ENCODE data around the gene SPZ1. TPM values are rescaled to one million over a fixed set of nuclear protein-coding genes. Genes with fewer than 3 reads are reported as not detected.
"Not testable (repeated sequence)": the region's sequence is repeated elsewhere in the genome, so short reads cannot be mapped to it uniquely, and the experiment has no call there.

SPZ1 gene
- total RNA-seq, 1 experiment from 2014 or later, result not detected

- no peaks in the 10 kb centered on the region for H3F3A ChIP-seq (ENCODE audit: low read length, unreplicated experiment)
- no peak for DNase-seq
- TF ChIP-seq EZH2phosphoT487 (IDR thresholded peaks at IDR 0.05; ENCODE audit: borderline replicate concordance, low read length) (no peak), CTCF (conservative IDR thresholded peaks at IDR 0.05; ENCODE audit: low read depth, low read length) (no peak), EZH2 (IDR thresholded peaks at IDR 0.05; ENCODE audit: low read length, unreplicated experiment) (no peak)
- H3K9me2 ChIP-seq (replicated peaks; ENCODE audit: low read length), result no peaks in the 10 kb centered on the region
- no peak overlapping the region for H3K4me2 ChIP-seq (ENCODE audit: low read length)
- H3K27ac ChIP-seq (ENCODE audit: low read length), result no peak overlapping the region
- no peak overlapping the region for H3K9ac ChIP-seq (ENCODE audit: low read length)
- no peaks in the 10 kb centered on the region for H3K27me3 ChIP-seq (ENCODE audit: low read length)
- intact Hi-C loops (cut with micrococcal nuclease), result no loop called here
- ATAC-seq, result no peak
- no peaks in the 10 kb centered on the region for H4K20me1 ChIP-seq (ENCODE audit: low read length)
- H3K4me3 ChIP-seq (ENCODE audit: low read length), result no peak overlapping the region
- POLR2A ChIA-PET (ENCODE audit: unreplicated experiment), result no interaction called here
- CTCF ChIA-PET, result no interaction called here
- H3K4me1 ChIP-seq (ENCODE audit: insufficient read depth, low read length), result no peaks in the 10 kb centered on the region
- no peak overlapping the region for H2AFZ ChIP-seq (ENCODE audit: low read length)
- no peaks in the 10 kb centered on the region for H3K36me3 ChIP-seq (ENCODE audit: low read depth, low read length)
- H3K79me2 ChIP-seq (ENCODE audit: low read length), result no peaks in the 10 kb centered on the region
- H3K9me3 ChIP-seq (ENCODE audit: low read length), result no peaks in the 10 kb centered on the region
- BruUV-seq (replicated peaks), result no TSS peak
Observed at GRCh38 chr5:80299601-80300000, 20.2 kb upstream of the SPZ1 start.

GRCh38 chr5:80300125-80300524 lies 19.7 kb upstream of the SPZ1 start:
- no peaks in the 10 kb centered on the region for H3K9me3 ChIP-seq (ENCODE audit: low read length)
- no peak overlapping the region for H3K4me3 ChIP-seq (ENCODE audit: low read length)
- H3K27me3 ChIP-seq (ENCODE audit: low read length), result no peaks in the 10 kb centered on the region
- no peak overlapping the region for H2AFZ ChIP-seq (ENCODE audit: low read length)
- no peaks in the 10 kb centered on the region for H3K36me3 ChIP-seq (ENCODE audit: low read depth, low read length)
- no TSS peak for BruUV-seq (replicated peaks)
- no peaks in the 10 kb centered on the region for H3K4me1 ChIP-seq (ENCODE audit: insufficient read depth, low read length)
- no peak for TF ChIP-seq CTCF (conservative IDR thresholded peaks at IDR 0.05; ENCODE audit: low read depth, low read length)
- no peak for TF ChIP-seq EZH2phosphoT487 (IDR thresholded peaks at IDR 0.05; ENCODE audit: borderline replicate concordance, low read length)
- TF ChIP-seq EZH2 (IDR thresholded peaks at IDR 0.05; ENCODE audit: low read length, unreplicated experiment), result no peak
- DNase-seq (no peak), ATAC-seq (no peak)
- no peak overlapping the region for H3K9ac ChIP-seq (ENCODE audit: low read length)
- H3K9me2 ChIP-seq (replicated peaks; ENCODE audit: low read length), result no peaks in the 10 kb centered on the region
- H3K27ac ChIP-seq (ENCODE audit: low read length), result no peak overlapping the region
- H3F3A ChIP-seq (ENCODE audit: low read length, unreplicated experiment), result no peaks in the 10 kb centered on the region
- ChIA-PET POLR2A (ENCODE audit: unreplicated experiment) (no interaction called here), CTCF (no interaction called here)
- no peaks in the 10 kb centered on the region for H3K79me2 ChIP-seq (ENCODE audit: low read length)
- no peak overlapping the region for H3K4me2 ChIP-seq (ENCODE audit: low read length)
- H4K20me1 ChIP-seq (ENCODE audit: low read length), result no peaks in the 10 kb centered on the region
- intact Hi-C loops (cut with micrococcal nuclease), result no loop called here

GRCh38 chr5:80300796-80301195 lies 19.0 kb upstream of the SPZ1 start:
- POLR2A ChIA-PET (ENCODE audit: unreplicated experiment); intact Hi-C loops (cut with micrococcal nuclease); H3K27ac ChIP-seq (ENCODE audit: low read length); H3K9me3 ChIP-seq (ENCODE audit: low read length); H2AFZ ChIP-seq (ENCODE audit: low read length); H3K36me3 ChIP-seq (ENCODE audit: low read depth, low read length); H3K27me3 ChIP-seq (ENCODE audit: low read length); DNase-seq; H3K4me3 ChIP-seq (ENCODE audit: low read length); H3K9ac ChIP-seq (ENCODE audit: low read length); H4K20me1 ChIP-seq (ENCODE audit: low read length); CTCF ChIA-PET; H3K4me2 ChIP-seq (ENCODE audit: low read length); H3K79me2 ChIP-seq (ENCODE audit: low read length); H3K9me2 ChIP-seq (replicated peaks; ENCODE audit: low read length); H3F3A ChIP-seq (ENCODE audit: low read length, unreplicated experiment); BruUV-seq (replicated peaks); ATAC-seq; H3K4me1 ChIP-seq (ENCODE audit: insufficient read depth, low read length): not testable (repeated sequence)

GRCh38 chr5:80301342-80301741 lies 18.5 kb upstream of the SPZ1 start:
- CTCF ChIA-PET, result not testable (repeated sequence)

More at GRCh38 chr5:80301342-80301741, 18.5 kb upstream of the SPZ1 start:
- H3K4me1 ChIP-seq (ENCODE audit: insufficient read depth, low read length); H3K4me3 ChIP-seq (ENCODE audit: low read length); H3K9me3 ChIP-seq (ENCODE audit: low read length); H3K36me3 ChIP-seq (ENCODE audit: low read depth, low read length); H4K20me1 ChIP-seq (ENCODE audit: low read length); ATAC-seq; intact Hi-C loops (cut with micrococcal nuclease); H3K9me2 ChIP-seq (replicated peaks; ENCODE audit: low read length); H3K27me3 ChIP-seq (ENCODE audit: low read length); H3F3A ChIP-seq (ENCODE audit: low read length, unreplicated experiment); H3K4me2 ChIP-seq (ENCODE audit: low read length); H3K79me2 ChIP-seq (ENCODE audit: low read length); H3K27ac ChIP-seq (ENCODE audit: low read length); POLR2A ChIA-PET (ENCODE audit: unreplicated experiment); H3K9ac ChIP-seq (ENCODE audit: low read length); H2AFZ ChIP-seq (ENCODE audit: low read length); BruUV-seq (replicated peaks); DNase-seq: not testable (repeated sequence)
